Neuron (in vitro differentiated cells): ENCODE results near the gene GNS.
"Not testable (repeated sequence)": the region's sequence is repeated elsewhere in the genome, so short reads cannot be mapped to it uniquely, and the experiment has no call there.

Source experiments
- H2AFZ ChIP-seq: one replicate; pipeline ENCODE4 v1.6.1; 2013; ENCODE audit warnings: low read depth, mild to moderate bottlenecking, inconsistent platforms, low read length, moderate library complexity
- H3K27me3 ChIP-seq: one replicate; pipeline ENCODE4 v1.6.1; 2013; ENCODE audit warnings: low read length; ENCODE audit not compliant: insufficient read depth
- H3K36me3 ChIP-seq: one replicate; pipeline ENCODE4 v1.6.1; 2013; ENCODE audit warnings: low read length; ENCODE audit not compliant: insufficient read depth
- H3K4me1 ChIP-seq: one replicate; pipeline ENCODE4 v1.6.1; 2013; ENCODE audit warnings: low read length; ENCODE audit not compliant: insufficient read depth
- H3K4me3 ChIP-seq: 2 replicates; pipeline ENCODE4 v1.5.1; 2013; ENCODE audit warnings: mild to moderate bottlenecking, low read length, moderate library complexity
- H3K9me3 ChIP-seq: one replicate; pipeline ENCODE4 v1.6.1; 2013; ENCODE audit warnings: low read length

The GNS gene

DNA sequence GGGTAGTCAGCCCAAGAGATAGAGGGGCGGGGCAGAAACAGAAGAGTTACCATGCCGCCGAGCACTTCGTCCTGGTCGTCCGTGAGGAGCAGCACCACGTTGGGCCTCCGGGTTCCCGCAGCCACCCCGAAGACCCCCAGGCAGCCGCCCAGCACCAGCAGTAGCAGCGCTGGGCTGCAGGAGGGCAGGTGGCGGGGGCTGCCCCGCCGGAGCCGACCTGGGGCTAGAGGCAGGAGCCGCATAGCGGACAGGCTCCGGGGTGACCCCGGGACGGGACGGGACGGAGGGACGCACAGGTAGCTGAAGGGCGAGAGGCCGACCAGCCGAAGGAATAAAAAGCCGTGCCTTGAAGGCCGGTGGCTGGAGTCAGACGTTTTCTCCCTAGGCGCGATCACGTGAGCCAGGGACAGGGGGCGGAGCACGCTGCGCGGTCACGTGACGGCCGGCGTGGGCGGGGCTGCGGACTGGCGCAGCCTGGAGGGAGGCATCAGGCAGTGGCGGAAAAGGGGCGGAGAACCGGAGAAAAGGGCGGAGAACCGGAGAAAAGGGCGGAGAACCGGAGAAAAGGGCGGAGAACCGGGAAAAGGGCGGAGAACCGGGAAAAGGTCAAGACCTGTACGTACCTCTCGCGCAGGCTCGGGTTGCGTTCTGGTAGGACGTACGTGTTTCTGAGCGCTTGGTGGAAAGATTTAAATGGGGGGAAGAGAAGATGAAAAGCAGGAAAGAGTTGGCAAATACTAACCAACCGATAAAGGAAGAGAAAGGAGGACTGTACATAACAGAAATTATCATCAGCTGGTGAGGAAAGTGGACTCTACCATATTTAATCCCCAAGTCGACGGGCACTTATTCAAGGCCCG lies at the start of gene GNS:
TSS of gene GNS (minus strand) at position 372 of the 860 bp plus-strand sequence. CDS start at position 242, 130 bp downstream.
- Histone ChIP-seq H2AFZ (peak within 1 kb of the TSS; percentile 92), H3K4me1 (peaks cover 7% of the 10 kb centered on the region), H3K36me3 (peaks cover 2% of the 10 kb centered on the region), H3K9me3 (no peaks in the 10 kb centered on the region), H3K4me3 (peak within 1 kb of the TSS; percentile 81), H3K27me3 (no peaks in the 10 kb centered on the region)

DNA sequence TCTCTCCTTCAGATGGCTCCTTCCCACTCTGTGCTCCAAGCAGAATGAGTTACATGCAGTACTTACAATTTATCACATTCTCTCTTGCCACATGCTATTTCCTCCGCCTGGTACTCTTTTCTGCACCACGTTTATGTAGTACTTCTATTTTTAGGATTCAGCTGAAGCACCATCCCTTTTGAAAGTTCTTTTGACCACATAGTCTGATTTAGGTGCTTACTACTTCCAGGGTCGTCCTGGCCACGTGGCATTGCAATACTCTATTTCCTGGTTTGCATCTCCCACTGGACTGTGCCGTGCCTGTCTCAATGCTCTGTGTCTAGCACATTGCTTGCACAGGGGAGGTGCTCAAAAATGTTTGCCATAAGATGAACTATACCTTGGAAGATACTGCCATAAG lies 48.9 kb upstream of the GNS start:
- no peaks in the 10 kb centered on the region for H3K27me3 ChIP-seq
- H2AFZ ChIP-seq = no peak overlapping the region
- H3K9me3 ChIP-seq = no peaks in the 10 kb centered on the region
- no peak overlapping the region for H3K4me3 ChIP-seq
- no peaks in the 10 kb centered on the region for H3K36me3 ChIP-seq
- no peaks in the 10 kb centered on the region for H3K4me1 ChIP-seq

DNA sequence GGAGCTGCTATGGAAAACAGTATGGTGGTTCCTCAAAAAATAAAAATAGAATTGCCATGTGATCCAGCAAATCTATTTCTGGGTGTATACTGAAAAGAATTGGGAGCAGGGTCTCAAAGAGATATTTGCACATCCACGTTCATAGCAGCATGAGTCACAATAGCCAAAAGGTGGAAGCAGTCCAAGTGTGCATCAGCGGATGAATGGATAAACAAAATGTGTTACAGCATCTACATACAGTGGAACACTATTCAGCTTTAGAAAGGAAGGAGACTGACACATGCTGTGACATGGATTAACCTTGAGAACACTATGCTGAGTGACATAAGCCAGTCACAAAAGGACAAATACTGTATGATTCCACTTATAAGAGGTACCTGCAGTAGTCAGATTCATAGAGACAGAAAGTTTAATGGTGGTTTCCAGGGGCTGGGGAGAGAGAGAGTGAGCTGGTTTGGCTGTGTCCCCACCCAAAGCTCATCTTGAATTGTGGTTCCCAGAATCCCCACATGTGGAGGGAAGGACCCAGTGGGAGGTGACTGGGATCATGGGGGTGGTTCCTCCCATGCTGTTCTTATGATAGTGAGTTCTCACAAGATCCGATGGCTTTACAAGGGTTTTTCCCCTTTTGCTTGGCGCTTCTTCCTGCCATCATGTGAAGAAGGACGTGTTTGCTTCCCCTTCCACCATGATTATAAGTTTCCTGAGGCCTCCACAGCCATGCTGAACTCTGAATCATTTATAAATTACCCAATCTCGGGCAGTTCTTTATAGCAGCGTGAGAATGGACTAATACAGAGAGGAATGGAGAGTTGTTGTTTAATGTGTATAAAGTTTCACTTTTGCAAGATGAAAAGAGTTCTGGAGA lies 47.6 kb upstream of the GNS start:
- H3K9me3 ChIP-seq = no peaks in the 10 kb centered on the region
- H3K4me3 ChIP-seq = no peak overlapping the region
- H3K36me3 ChIP-seq = no peaks in the 10 kb centered on the region
- H3K27me3 ChIP-seq = no peaks in the 10 kb centered on the region
- H3K4me1 ChIP-seq = no peaks in the 10 kb centered on the region
- H2AFZ ChIP-seq = no peak overlapping the region

DNA sequence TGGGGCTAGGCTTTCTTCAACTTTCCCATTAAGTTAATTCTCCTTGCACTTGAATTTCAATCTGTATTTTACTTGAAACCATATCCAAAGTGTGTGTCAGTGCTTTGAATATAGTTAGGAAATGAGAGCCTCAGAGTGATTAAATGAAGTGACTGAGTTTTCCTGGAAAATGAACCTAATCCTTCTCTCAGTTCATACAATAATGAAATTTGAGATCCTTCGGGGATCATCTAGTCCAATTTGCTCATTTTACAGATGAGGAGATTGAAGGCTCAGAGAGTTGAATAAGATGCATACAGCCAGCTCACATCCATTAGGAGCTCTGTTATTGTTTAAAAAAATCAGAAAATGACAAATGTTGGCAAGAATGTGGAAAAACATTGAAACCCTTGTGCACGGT lies 47.0 kb upstream of the GNS start:
- no peaks in the 10 kb centered on the region for H3K36me3 ChIP-seq
- no peaks in the 10 kb centered on the region for H3K27me3 ChIP-seq
- no peak overlapping the region for H2AFZ ChIP-seq
- no peaks in the 10 kb centered on the region for H3K4me1 ChIP-seq
- H3K4me3 ChIP-seq = no peak overlapping the region
- H3K9me3 ChIP-seq = no peaks in the 10 kb centered on the region

DNA sequence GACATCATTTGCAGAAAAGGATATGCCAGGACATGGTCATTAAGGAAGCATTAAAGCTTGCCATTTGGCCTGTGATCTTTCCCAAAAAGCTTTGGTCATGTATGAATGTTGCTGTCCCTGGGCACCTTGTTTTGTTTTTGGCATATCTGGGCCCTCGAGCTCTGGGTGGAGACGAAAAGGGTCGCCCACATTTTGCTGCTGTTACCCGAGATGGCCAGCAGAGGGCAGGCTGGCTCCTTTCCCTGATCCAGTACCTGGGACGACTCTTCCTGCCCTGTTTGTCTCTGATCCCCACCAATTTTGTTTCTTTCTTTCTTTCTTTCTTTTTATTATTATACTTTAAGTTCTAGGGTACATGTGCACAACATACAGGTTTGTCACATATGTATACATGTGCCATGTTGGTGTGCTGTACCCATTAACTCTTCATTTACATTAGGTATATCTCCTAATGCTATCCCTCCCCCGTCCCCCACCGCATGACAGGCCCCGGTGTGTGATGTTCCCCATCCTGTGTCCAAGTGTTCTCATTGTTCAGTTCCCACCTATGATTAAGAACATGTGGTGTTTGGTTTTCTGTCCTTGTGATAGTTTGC lies 43.1 kb upstream of the GNS start:
- not testable (repeated sequence) for H2AFZ ChIP-seq, H3K4me1 ChIP-seq, H3K9me3 ChIP-seq, H3K27me3 ChIP-seq, H3K36me3 ChIP-seq, H3K4me3 ChIP-seq

DNA sequence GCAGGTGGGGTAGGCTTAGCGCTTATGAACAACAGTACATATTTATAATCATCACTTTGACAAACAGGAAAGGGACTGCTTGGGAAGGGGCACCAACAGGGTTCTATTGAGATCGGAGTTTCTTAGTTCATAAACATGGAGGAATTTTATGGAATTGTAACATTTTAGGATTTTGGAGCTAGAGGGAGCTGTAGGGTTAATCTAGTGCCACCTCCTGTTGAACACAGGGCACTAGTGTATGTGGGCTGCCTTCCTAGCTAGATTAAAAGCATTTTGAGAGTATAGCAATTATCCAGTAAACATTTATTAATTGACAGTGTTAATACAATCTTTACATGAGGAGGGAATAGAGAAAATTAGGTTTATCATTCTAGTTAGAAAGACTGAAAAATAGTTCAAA lies 42.2 kb upstream of the GNS start:
- no peak overlapping the region for H3K4me3 ChIP-seq
- no peak overlapping the region for H2AFZ ChIP-seq
- H3K27me3 ChIP-seq = peaks cover 4% of the 10 kb centered on the region
- H3K36me3 ChIP-seq = no peaks in the 10 kb centered on the region
- no peaks in the 10 kb centered on the region for H3K9me3 ChIP-seq
- no peaks in the 10 kb centered on the region for H3K4me1 ChIP-seq

DNA sequence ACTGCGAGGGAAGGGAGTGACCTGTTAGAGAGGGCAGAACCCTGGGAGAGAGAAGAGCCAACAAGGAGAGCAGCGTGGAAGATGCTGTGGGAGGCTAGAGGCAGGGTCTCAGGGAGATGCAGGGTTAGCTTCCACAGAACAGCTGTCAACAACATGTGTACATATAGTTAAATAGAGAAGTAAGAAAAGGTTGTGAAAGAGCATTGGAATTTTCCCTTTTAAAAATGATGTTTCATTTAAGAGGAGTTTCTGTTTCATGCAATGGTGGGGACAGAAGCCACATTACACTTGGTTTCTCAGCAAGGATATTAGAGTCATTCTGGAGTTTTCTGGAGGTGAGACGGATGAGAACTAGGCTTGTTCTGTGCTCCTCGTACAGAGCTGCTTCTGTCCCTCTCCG lies 41.4 kb upstream of the GNS start:
- Histone ChIP-seq H3K36me3 (no peaks in the 10 kb centered on the region), H3K9me3 (no peaks in the 10 kb centered on the region), H3K4me3 (no peak overlapping the region), H3K27me3 (peaks cover 4% of the 10 kb centered on the region), H3K4me1 (no peaks in the 10 kb centered on the region), H2AFZ (no peak overlapping the region)

DNA sequence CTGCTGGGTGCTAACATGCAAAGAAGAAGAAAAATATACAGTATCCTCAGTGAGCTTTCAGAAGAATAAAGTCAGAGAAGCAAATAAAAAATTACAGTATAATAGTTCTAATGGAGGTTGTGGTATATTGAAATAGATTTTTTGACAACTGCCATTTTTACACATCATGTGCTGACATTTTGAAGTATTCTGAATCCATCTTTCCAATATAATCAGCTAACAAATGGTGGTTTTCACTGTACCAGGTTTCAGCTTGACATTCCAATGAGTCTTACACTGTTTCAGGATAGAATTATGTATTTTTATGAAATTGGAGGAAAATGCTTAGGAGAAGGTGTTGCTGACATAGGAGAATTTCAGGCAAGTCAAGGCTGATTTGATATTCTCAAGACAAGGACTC lies 39.0 kb upstream of the GNS start:
- H3K36me3 ChIP-seq = no peaks in the 10 kb centered on the region
- H3K9me3 ChIP-seq = no peaks in the 10 kb centered on the region
- no peak overlapping the region for H3K4me3 ChIP-seq
- no peak overlapping the region for H2AFZ ChIP-seq
- H3K27me3 ChIP-seq = peaks cover 4% of the 10 kb centered on the region
- no peaks in the 10 kb centered on the region for H3K4me1 ChIP-seq

DNA sequence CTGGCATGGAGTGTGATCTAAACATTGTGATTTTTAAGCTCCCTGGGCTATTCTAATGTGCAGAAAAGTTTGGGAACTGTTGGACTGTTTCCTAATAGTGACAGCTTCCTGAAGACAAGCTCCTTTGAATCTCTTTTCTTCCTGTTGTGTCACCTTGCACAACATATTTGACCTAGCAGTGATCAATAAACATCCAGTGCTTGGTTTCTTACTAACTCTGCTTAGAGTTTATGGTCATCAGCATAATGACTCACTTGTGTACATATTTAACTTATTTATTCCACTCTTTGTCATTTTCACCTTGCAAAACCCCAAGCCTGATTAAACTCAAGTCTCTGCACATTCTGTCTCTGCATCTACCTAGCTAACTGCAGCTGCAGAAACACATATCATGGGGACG lies 38.0 kb upstream of the GNS start:
- Histone ChIP-seq H3K36me3 (no peaks in the 10 kb centered on the region), H3K4me1 (no peaks in the 10 kb centered on the region), H3K9me3 (no peaks in the 10 kb centered on the region), H2AFZ (no peak overlapping the region), H3K27me3 (peaks cover 4% of the 10 kb centered on the region), H3K4me3 (no peak overlapping the region)

DNA sequence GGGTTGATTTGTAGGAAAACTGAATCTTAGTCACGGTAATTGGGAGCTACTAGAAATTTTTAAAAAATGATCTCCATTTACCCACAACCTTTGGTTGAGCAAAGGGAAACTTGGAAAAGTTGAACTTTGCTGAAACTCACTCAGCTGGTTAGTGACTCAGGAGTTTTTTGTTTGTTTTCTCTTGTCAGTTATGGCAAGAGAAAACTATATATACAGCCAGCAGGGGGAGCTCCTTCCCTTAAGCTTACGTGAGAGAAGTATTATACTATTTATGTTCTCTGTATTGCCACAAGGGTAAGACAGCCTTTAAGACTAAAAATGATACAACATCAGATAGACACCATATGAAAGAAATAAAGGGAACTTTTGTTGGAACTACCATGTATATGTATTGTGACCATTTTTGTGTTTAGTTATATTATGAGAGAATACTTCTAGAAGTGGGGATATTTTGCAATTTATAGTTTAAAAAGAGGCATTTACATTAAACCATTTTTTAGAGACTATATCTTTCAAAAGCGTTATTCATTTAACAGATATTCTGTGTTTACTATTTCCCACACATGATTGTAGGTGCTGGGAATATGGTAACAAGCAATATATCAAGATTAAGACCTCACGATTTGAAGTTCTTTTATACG lies 37.1 kb upstream of the GNS start:
- H3K4me3 ChIP-seq = no peak overlapping the region
- no peaks in the 10 kb centered on the region for H3K36me3 ChIP-seq
- H3K9me3 ChIP-seq = no peaks in the 10 kb centered on the region
- H2AFZ ChIP-seq = no peak overlapping the region
- H3K4me1 ChIP-seq = no peaks in the 10 kb centered on the region
- peaks cover 4% of the 10 kb centered on the region for H3K27me3 ChIP-seq

DNA sequence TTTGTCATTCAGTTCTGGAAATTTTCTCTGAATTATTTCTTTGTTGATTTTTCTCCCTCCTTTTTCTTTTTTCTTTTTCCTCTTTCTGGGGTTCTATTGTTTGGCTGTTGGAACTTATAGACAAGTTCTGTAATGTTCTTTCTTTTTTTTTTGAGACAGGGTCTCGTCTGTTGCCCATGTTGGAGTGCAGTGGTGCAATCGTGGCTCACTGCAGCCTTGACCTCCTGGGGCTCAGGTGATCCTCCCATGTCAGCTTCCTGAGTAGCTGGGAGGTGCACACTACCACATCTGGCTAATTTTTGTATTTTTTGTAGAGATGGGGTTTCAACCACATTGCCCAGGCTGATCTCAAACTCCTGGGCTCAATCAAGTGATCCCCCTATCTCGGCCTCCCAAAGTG lies 35.1 kb upstream of the GNS start:
- Histone ChIP-seq H3K9me3 (no peaks in the 10 kb centered on the region), H3K36me3 (no peaks in the 10 kb centered on the region), H3K4me3 (no peak overlapping the region)

DNA sequence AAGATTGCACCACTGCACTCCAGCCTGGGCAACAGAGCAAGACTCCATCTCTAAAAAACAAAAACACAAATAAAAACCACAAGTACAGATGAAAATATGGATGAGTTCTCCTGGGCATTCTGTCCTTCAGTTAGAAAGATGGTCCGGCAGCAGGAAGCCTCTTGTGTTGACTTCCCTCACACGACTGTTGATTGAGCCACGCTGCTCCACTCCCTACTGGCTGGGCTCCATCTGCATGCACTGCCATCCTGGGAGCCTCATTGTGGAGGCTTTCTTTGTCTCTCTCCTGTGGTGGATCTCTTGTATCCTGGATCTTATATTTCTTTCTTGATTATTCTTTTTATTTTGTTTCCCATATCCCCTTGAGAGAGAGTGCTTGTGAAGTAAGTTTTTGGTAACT lies 34.4 kb upstream of the GNS start:
- Histone ChIP-seq H3K27me3 (no peaks in the 10 kb centered on the region), H2AFZ (no peak overlapping the region), H3K36me3 (no peaks in the 10 kb centered on the region), H3K4me1 (peaks cover under 1% of the 10 kb centered on the region), H3K9me3 (no peaks in the 10 kb centered on the region), H3K4me3 (no peak overlapping the region)

More for the DNA sequence above, 35.1 kb upstream of the GNS start:
- Histone ChIP-seq H3K27me3 (no peaks in the 10 kb centered on the region), H3K4me1 (no peaks in the 10 kb centered on the region), H2AFZ (no peak overlapping the region)

DNA sequence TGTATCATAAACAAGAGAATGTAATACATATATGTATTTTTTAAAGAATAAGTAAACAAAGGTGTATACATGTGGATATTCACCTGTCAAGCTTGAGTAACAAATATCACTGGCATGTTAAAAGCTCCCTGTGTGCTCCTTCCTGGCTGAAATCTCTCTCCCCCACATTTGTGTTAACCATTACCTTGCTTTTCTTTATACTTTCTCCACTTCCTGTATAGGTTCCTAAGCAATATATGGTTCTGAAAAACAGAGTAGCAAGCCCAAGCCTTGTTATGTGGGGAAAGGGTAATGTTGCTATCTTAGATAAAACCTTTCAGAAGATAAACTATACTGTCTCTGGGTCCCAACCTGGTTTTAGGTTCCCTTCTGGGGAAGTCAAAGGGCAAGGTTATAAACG lies 32.9 kb upstream of the GNS start:
- H3K9me3 ChIP-seq = no peaks in the 10 kb centered on the region
- no peak overlapping the region for H2AFZ ChIP-seq
- no peaks in the 10 kb centered on the region for H3K36me3 ChIP-seq
- peaks cover 8% of the 10 kb centered on the region for H3K4me1 ChIP-seq
- H3K27me3 ChIP-seq = no peaks in the 10 kb centered on the region
- no peak overlapping the region for H3K4me3 ChIP-seq
